AG04450 (cell line): ENCODE data around the gene ELMOD3. TPM values are rescaled to one million over a fixed set of nuclear protein-coding genes. Genes with fewer than 3 reads are reported as not detected.

Source experiments
- CTCF ChIA-PET: fragments of 300-600, 350-600 bp; formaldehyde crosslinking; extraction: SDS; loops from one replicate; lab custom pipeline; 2022; ENCODE audit warnings: antibody characterized with exemption, inconsistent platforms; lab: Charles Lee
- POLR2A ChIA-PET: fragments of 350-600 bp; formaldehyde crosslinking; extraction: SDS; loops from one replicate; lab custom pipeline; 2021; ENCODE audit warnings: antibody characterized with exemption, inconsistent platforms; lab: Yijun Ruan, JAX
- DNase-seq: peaks from one replicate; pipeline ENCODE4 v3.0.0-alpha.2; 2011; ENCODE audit warnings: low read depth, low spot score
- H3K27ac ChIP-seq: one replicate; pipeline ENCODE4 v1.5.1; 2012; ENCODE audit warnings: low read depth, low read length, control low read depth
- H3K27me3 ChIP-seq: one replicate; pipeline ENCODE4 v1.6.0; 2012; ENCODE audit warnings: low read length; ENCODE audit not compliant: control insufficient read depth, insufficient read depth
- H3K4me3 ChIP-seq: 2 replicates; pipeline ENCODE4 v1.5.1; 2011; ENCODE audit warnings: mild to moderate bottlenecking, low read depth, low read length, control low read depth
- H3K9me3 ChIP-seq: 2 replicates; pipeline ENCODE4 v1.5.1; 2012; ENCODE audit warnings: low read length; ENCODE audit not compliant: control insufficient read depth, insufficient read depth
- polyA plus RNA-seq: library from polyadenylated mRNA; depleted of rRNA; stranded (reverse); fragments of >200 nt; gene quantifications from 2 replicates; pipeline ENCODE4 v1.2.3, GENCODE V29; 2011; rRNA removed
- small RNA-seq: library from RNA; depleted of rRNA; stranded (forward); fragments of <200 nt; gene quantifications from one replicate; pipeline ENCODE3, GENCODE V24; 2012; ENCODE audit warnings: low read depth; ENCODE audit not compliant: insufficient read length
- TF ChIP-seq, protein P1 (sequence below): IDR thresholded peaks from 2 replicates; pipeline ENCODE4 v1.5.1; 2011; ENCODE audit warnings: low read depth, low read length, control low read depth, inconsistent platforms

The ELMOD3 gene
- polyA plus RNA-seq, 1 experiment: 17.8 TPM

DNA sequence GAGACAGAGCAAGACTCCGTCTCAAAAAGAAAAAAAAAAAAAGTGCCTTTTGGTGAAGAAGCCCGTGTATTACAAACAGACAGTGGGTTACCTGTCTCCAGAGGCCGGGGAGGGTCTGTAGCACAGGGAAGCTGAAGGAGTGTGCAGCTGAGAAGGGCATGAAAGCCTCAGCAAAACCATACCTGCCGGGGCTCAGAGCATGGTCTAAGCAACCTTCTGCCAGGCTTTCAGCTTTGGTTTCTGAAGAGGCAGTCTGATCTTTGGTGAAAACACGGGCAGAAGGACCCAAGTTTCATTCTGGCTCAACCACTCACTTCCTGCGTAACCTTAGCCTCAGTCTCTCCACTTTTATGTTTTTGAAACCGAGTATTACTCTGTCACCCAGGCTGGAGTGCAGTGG lies 85.4 kb downstream of the ELMOD3 start:
- DNase-seq: no peak
- TF ChIP-seq, protein P1, sequence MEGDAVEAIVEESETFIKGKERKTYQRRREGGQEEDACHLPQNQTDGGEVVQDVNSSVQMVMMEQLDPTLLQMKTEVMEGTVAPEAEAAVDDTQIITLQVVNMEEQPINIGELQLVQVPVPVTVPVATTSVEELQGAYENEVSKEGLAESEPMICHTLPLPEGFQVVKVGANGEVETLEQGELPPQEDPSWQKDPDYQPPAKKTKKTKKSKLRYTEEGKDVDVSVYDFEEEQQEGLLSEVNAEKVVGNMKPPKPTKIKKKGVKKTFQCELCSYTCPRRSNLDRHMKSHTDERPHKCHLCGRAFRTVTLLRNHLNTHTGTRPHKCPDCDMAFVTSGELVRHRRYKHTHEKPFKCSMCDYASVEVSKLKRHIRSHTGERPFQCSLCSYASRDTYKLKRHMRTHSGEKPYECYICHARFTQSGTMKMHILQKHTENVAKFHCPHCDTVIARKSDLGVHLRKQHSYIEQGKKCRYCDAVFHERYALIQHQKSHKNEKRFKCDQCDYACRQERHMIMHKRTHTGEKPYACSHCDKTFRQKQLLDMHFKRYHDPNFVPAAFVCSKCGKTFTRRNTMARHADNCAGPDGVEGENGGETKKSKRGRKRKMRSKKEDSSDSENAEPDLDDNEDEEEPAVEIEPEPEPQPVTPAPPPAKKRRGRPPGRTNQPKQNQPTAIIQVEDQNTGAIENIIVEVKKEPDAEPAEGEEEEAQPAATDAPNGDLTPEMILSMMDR: no peak
- H3K27ac ChIP-seq: no peak overlapping the region
- CTCF ChIA-PET: no interaction called here
- no peak overlapping the region for H3K4me3 ChIP-seq
- H3K9me3 ChIP-seq: no peaks in the 10 kb centered on the region
- POLR2A ChIA-PET: no interaction called here
- H3K27me3 ChIP-seq: no peaks in the 10 kb centered on the region

DNA sequence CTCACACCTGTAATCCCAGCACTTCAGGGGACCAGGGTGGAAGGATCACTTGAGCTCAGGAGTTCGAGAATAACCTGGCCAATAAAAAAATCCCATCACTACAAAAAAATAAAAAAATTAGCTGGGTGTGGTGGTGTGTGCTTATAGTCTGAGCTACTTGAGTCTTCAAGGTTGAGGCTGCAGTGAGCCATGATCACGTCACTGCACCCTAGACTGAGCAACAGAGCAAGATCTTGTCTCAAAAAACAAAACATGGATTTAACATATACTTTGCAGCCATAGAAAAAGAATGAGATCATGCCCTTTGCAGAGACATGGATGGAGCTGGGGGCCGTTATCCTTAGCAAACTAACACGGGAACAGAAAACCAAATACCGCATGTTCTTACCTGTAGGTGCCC lies 86.2 kb downstream of the ELMOD3 start:
- CTCF ChIA-PET: no interaction called here
- TF ChIP-seq, protein P1: no peak
- Histone ChIP-seq H3K4me3 (no peak overlapping the region), H3K27me3 (no peaks in the 10 kb centered on the region), H3K27ac (no peak overlapping the region), H3K9me3 (no peaks in the 10 kb centered on the region)
- POLR2A ChIA-PET: interaction anchor here (0.6 to 1.7 kb wide), 3 partner anchors 98 to 568 kb away, joined by 3 to 8 read pairs (median 3); partner anchors contain the start of gene MAT2A
- no peak for DNase-seq

Small RNA genes within 50 kb of the gene (small RNA-seq; reads per million reads assigned to genes)
- gene AC062037.1 (not detected), gene AC062037.2 (not detected), gene RF00019 (not detected), gene RN7SL113P (not detected)

Other genes with a start within 250 kb of the ELMOD3 start
- 2.7 and 3.5 TPM in 2 replicates for gene TCF7L1, start 221.4 kb upstream of the ELMOD3 start, polyA plus RNA-seq
- gene TGOLN2, start 26.8 kb upstream of the ELMOD3 start, polyA plus RNA-seq: 121 and 155 TPM in 2 replicates
- gene RETSAT, start 241 bp upstream of the ELMOD3 start, polyA plus RNA-seq: 35.5 and 38.0 TPM in 2 replicates
- 70.5 and 97.8 TPM in 2 replicates for gene CAPG, start 55.6 kb downstream of the ELMOD3 start, polyA plus RNA-seq
- 0.10 and 0.15 TPM in 2 replicates for gene SH2D6, start 63.9 kb downstream of the ELMOD3 start, polyA plus RNA-seq
- gene MAT2A, start 184.4 kb downstream of the ELMOD3 start, polyA plus RNA-seq: 362 and 409 TPM in 2 replicates
- gene GGCX, start 206.7 kb downstream of the ELMOD3 start, polyA plus RNA-seq: 44.0 and 53.8 TPM in 2 replicates
- 2.6 and 3.6 TPM in 2 replicates for gene VAMP8, start 222.8 kb downstream of the ELMOD3 start, polyA plus RNA-seq
- 100 and 123 TPM in 2 replicates for gene VAMP5, start 229.7 kb downstream of the ELMOD3 start, polyA plus RNA-seq
- 260 and 351 TPM in 2 replicates for gene RNF181, start 241.0 kb downstream of the ELMOD3 start, polyA plus RNA-seq
- gene TMEM150A, start 247.9 kb downstream of the ELMOD3 start, polyA plus RNA-seq: 11.4 and 14.5 TPM in 2 replicates